ENCODE data around the gene ACAP2.
"Not testable (repeated sequence)": the region's sequence is repeated elsewhere in the genome, so short reads cannot be mapped to it uniquely, and the experiment has no call there.

ACAP2 gene

GRCh38 chr3:195442573-195443390 is at the start of gene ACAP2:
TSS of gene ACAP2 (minus strand) at chr3:195443020. CDS start at chr3:195442847, 173 bp downstream.
- H3K4me1 ChIP-seq (ENCODE audit: control insufficient read depth in 1 of 2, insufficient read depth in 1 of 2, low read depth in 1 of 2, low read length in 1 of 2) = peaks cover 71 to 74% of the 10 kb centered on the region in 2 experiments

GRCh38 chr3:195475614-195476013 is 32.8 kb upstream of the ACAP2 start:
- H3K27ac ChIP-seq = no peak overlapping the region
- TF ChIP-seq CTCF (IDR thresholded peaks at IDR 0.05) = no peak
- no peak overlapping the region for H3K4me3 ChIP-seq (ENCODE audit: low read depth in 1 of 2, low read length in 1 of 2)
- H3K4me1 ChIP-seq (ENCODE audit: control insufficient read depth in 1 of 2, insufficient read depth in 1 of 2, low read depth in 1 of 2, low read length in 1 of 2) = no peaks in the 10 kb centered on the region
- no peaks in the 10 kb centered on the region for H3K27me3 ChIP-seq
- H3K36me3 ChIP-seq = no peaks in the 10 kb centered on the region
- no peaks in the 10 kb centered on the region for H3K9me3 ChIP-seq

More at GRCh38 chr3:195442573-195443390, at the start of gene ACAP2:
- no peaks in the 10 kb centered on the region for H3K27me3 ChIP-seq
- H3K9me3 ChIP-seq = no peaks in the 10 kb centered on the region
- H3K27ac ChIP-seq = peak within 1 kb of the TSS; percentile 100
- H3K4me3 ChIP-seq (ENCODE audit: low read depth in 1 of 2, low read length in 1 of 2) = peak within 1 kb of the TSS; percentile 96 to 97
- TF ChIP-seq CTCF (IDR thresholded peaks at IDR 0.05) = no peak
- H3K36me3 ChIP-seq = no peaks in the 10 kb centered on the region

DNA sequence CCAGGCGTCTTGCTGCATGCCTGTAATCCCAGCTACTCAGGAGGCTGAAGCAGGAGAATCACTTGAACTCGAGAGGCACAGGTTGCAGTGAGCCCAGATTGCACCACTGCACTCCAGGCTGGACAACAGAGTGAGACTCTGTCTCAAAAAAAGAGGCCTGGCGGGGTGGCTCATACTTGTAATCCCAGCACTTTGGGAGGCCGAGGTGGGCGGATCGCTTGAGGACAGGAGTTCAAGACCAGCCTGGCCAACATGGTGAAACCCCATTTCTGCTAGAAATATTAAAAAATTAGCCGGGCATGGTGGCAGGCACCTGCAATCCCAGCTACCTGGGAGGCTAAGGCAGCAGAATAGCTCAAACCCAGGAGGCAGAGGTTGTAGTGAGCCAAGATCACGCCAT is 32.3 kb upstream of the ACAP2 start:
- H3K4me1 ChIP-seq (ENCODE audit: control insufficient read depth in 1 of 2, insufficient read depth in 1 of 2, low read depth in 1 of 2, low read length in 1 of 2); H3K9me3 ChIP-seq; H3K27ac ChIP-seq; H3K4me3 ChIP-seq (ENCODE audit: low read depth in 1 of 2, low read length in 1 of 2); H3K27me3 ChIP-seq; H3K36me3 ChIP-seq: not testable (repeated sequence)

DNA sequence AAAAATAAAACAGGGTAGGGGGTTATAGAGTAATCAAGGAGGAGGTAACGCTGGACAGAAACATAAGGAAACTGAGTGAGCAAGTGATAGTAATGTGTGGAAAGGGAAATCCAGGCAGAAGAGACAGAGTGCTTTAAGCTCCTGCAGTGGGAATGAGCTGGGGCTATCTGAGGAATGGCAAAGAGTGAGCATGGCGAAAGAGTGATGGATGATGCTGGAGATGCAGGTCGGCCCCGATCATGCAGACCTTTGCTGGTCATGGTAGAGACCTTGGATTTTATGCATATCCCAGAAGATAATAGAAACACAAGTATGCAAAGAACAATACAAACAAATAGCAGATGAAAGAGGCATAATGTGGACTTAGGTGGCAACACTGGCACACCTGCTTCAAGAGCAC is 26.0 kb upstream of the ACAP2 start:
- TF ChIP-seq CTCF (IDR thresholded peaks at IDR 0.05) = no peak
- Histone ChIP-seq H3K4me3 (ENCODE audit: low read depth in 1 of 2, low read length in 1 of 2) (no peak overlapping the region), H3K4me1 (ENCODE audit: control insufficient read depth in 1 of 2, insufficient read depth in 1 of 2, low read depth in 1 of 2, low read length in 1 of 2) (no peaks in the 10 kb centered on the region), H3K27me3 (no peaks in the 10 kb centered on the region), H3K27ac (no peak overlapping the region), H3K36me3 (no peaks in the 10 kb centered on the region), H3K9me3 (no peaks in the 10 kb centered on the region)

- no peaks in the 10 kb centered on the region for H3K36me3 ChIP-seq
- H3K4me1 ChIP-seq (ENCODE audit: control insufficient read depth in 1 of 2, insufficient read depth in 1 of 2, low read depth in 1 of 2, low read length in 1 of 2) = no peaks in the 10 kb centered on the region
- TF ChIP-seq CTCF (IDR thresholded peaks at IDR 0.05) = no peak
- no peak overlapping the region for H3K27ac ChIP-seq
- H3K4me3 ChIP-seq (ENCODE audit: low read depth in 1 of 2, low read length in 1 of 2) = no peak overlapping the region
- no peaks in the 10 kb centered on the region for H3K9me3 ChIP-seq
- H3K27me3 ChIP-seq = no peaks in the 10 kb centered on the region
Observed at GRCh38 chr3:195468391-195468776, 25.6 kb upstream of the ACAP2 start.

DNA sequence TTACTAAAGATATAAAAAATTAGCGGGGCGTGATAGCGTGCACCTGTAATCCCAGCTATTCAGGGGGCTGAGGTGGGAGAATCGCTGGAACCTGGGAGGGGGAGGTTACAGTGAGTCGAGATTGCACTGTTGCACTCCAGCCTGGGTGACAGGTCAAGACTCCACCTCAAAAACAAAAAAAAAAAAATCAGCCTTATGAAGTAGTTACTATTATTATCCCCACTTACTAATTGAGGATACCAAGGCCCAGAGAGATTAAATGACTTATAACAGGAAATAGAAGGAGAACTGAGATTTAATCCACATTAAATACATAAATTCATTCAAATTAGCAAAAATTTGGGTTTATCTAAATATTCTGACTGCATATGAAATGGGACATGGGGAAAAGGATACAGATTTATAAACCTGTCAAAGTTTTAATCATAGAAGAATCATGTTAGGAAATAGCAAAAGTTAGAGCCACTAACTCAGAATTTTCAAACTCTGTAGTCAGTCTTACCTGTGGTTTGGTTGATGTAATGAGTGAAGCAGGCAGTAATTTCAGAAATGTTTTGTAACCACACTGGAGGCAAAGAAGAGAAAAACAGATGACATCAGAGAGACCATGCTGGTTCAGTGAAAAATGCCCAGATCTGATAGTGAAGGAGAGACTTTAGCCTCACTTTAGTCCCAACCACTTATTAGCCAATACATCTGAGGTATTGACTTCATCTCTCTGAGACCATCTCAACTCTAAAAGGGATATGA is 25.0 kb upstream of the ACAP2 start:
- Histone ChIP-seq H3K4me3 (ENCODE audit: low read depth in 1 of 2, low read length in 1 of 2) (no peak overlapping the region), H3K4me1 (ENCODE audit: control insufficient read depth in 1 of 2, insufficient read depth in 1 of 2, low read depth in 1 of 2, low read length in 1 of 2) (no peaks in the 10 kb centered on the region), H3K9me3 (no peaks in the 10 kb centered on the region), H3K27ac (no peak overlapping the region), H3K27me3 (no peaks in the 10 kb centered on the region), H3K36me3 (no peaks in the 10 kb centered on the region)
- no peak for TF ChIP-seq CTCF (IDR thresholded peaks at IDR 0.05)
